GM19372 (cell line): ENCODE measurements around the gene CILP2.

Experiments used
- ATAC-seq: cut with Tn5 transposase; IDR thresholded peaks from one replicate; pipeline ENCODE4 v1.9.1; 2021; ENCODE audit warnings: mild to moderate bottlenecking, low read depth, moderate library complexity; ENCODE audit not compliant: unreplicated experiment

The CILP2 gene

DNA sequence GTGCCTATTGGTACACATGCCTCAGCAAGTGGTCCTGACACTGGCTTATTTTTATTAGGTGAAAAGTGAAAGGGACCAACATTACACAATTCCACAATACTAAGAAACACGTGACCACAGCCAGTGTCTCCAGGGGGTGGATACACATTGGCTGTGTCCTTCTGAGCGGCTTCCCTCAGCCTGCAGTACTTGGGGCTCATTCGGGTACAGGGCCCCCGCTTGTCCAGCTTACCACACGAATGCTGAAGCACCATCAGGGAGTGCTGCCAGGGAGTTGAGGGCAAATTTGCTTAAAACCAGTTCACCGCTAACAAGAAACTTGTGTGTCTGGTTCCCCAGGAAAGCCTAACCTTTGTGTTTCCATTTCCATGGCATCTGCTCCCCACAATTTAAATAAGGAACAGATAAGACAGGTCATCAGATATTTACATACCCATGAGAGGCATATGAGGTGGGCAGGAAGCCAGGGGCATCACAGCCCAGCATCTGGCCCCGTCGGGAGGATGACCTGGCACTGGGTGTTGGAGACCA lies 57.2 kb downstream of the CILP2 start:
- ATAC-seq = no peak
